ENCODE results near the gene KCNQ2. TPM values are rescaled to one million over a fixed set of nuclear protein-coding genes. Genes with fewer than 3 reads are reported as not detected.

KCNQ2 gene
- total and polyA plus RNA-seq, 2 experiments from 2014 or later: 68.5 to 92.4 TPM

DNA sequence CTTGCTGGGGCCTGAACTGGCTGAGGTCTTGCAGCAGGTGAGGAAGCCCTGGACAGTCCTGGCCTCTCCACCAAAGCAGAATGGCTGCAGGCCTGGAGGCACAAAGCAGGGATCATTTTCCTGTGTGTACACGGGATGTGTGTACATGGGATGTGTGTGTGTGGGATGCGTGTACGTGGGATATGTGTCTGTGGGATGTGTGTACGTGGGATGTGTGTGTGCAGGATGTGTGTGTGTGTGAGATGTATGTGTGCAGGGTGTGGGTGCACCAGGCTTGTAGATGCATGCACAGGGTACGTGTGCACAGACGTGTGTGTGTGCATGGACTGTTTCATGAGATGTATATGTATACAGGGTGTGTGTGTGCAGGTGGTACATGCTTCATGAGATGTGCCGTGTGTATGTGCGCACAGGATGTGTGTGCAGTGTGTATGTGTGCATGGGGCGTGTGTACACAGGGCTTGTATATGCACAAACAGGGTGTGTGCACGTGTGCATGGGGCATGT lies 103.4 kb downstream of the KCNQ2 start:
- Histone ChIP-seq H3F3A (replicated peaks; ENCODE audit: low read depth) (no peaks in the 10 kb centered on the region), H3K27me3 (ENCODE audit: insufficient read depth) (no peaks in the 10 kb centered on the region), H3K27ac (ENCODE audit: low read depth) (no peak overlapping the region), H3K36me3 (ENCODE audit: insufficient read depth) (no peaks in the 10 kb centered on the region), H4K20me1 (replicated peaks; ENCODE audit: insufficient read depth) (no peaks in the 10 kb centered on the region), H2AFZ (no peak overlapping the region), H3K79me2 (replicated peaks; ENCODE audit: insufficient read depth) (no peaks in the 10 kb centered on the region), H3K4me1 (ENCODE audit: insufficient read depth) (no peaks in the 10 kb centered on the region), H3K4me3 (no peak overlapping the region), H3K4me2 (no peak overlapping the region), H3K9me2 (ENCODE audit: insufficient read depth) (no peaks in the 10 kb centered on the region)
- ATAC-seq (no peak), DNase-seq (ENCODE audit: low spot score) (no peak)
- no peaks in the 10 kb centered on the region for H3K9me3 Mint-ChIP-seq
- TF ChIP-seq POLR2AphosphoS5 (IDR thresholded peaks at IDR 0.05; ENCODE audit: low read depth) (no peak), ZNF331 (CRISPR knock-in tag; IDR thresholded peaks at IDR 0.05; ENCODE audit: low read depth) (no peak), CREB1 (CRISPR knock-in tag; IDR thresholded peaks at IDR 0.05; ENCODE audit: low read depth) (no peak), ZNF114 (CRISPR knock-in tag; IDR thresholded peaks at IDR 0.05) (no peak)
- TF ChIP-seq, protein P1, sequence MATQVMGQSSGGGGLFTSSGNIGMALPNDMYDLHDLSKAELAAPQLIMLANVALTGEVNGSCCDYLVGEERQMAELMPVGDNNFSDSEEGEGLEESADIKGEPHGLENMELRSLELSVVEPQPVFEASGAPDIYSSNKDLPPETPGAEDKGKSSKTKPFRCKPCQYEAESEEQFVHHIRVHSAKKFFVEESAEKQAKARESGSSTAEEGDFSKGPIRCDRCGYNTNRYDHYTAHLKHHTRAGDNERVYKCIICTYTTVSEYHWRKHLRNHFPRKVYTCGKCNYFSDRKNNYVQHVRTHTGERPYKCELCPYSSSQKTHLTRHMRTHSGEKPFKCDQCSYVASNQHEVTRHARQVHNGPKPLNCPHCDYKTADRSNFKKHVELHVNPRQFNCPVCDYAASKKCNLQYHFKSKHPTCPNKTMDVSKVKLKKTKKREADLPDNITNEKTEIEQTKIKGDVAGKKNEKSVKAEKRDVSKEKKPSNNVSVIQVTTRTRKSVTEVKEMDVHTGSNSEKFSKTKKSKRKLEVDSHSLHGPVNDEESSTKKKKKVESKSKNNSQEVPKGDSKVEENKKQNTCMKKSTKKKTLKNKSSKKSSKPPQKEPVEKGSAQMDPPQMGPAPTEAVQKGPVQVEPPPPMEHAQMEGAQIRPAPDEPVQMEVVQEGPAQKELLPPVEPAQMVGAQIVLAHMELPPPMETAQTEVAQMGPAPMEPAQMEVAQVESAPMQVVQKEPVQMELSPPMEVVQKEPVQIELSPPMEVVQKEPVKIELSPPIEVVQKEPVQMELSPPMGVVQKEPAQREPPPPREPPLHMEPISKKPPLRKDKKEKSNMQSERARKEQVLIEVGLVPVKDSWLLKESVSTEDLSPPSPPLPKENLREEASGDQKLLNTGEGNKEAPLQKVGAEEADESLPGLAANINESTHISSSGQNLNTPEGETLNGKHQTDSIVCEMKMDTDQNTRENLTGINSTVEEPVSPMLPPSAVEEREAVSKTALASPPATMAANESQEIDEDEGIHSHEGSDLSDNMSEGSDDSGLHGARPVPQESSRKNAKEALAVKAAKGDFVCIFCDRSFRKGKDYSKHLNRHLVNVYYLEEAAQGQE (IDR thresholded peaks at IDR 0.05; ENCODE audit: unreplicated experiment): no peak
- TF ChIP-seq, protein P2, sequence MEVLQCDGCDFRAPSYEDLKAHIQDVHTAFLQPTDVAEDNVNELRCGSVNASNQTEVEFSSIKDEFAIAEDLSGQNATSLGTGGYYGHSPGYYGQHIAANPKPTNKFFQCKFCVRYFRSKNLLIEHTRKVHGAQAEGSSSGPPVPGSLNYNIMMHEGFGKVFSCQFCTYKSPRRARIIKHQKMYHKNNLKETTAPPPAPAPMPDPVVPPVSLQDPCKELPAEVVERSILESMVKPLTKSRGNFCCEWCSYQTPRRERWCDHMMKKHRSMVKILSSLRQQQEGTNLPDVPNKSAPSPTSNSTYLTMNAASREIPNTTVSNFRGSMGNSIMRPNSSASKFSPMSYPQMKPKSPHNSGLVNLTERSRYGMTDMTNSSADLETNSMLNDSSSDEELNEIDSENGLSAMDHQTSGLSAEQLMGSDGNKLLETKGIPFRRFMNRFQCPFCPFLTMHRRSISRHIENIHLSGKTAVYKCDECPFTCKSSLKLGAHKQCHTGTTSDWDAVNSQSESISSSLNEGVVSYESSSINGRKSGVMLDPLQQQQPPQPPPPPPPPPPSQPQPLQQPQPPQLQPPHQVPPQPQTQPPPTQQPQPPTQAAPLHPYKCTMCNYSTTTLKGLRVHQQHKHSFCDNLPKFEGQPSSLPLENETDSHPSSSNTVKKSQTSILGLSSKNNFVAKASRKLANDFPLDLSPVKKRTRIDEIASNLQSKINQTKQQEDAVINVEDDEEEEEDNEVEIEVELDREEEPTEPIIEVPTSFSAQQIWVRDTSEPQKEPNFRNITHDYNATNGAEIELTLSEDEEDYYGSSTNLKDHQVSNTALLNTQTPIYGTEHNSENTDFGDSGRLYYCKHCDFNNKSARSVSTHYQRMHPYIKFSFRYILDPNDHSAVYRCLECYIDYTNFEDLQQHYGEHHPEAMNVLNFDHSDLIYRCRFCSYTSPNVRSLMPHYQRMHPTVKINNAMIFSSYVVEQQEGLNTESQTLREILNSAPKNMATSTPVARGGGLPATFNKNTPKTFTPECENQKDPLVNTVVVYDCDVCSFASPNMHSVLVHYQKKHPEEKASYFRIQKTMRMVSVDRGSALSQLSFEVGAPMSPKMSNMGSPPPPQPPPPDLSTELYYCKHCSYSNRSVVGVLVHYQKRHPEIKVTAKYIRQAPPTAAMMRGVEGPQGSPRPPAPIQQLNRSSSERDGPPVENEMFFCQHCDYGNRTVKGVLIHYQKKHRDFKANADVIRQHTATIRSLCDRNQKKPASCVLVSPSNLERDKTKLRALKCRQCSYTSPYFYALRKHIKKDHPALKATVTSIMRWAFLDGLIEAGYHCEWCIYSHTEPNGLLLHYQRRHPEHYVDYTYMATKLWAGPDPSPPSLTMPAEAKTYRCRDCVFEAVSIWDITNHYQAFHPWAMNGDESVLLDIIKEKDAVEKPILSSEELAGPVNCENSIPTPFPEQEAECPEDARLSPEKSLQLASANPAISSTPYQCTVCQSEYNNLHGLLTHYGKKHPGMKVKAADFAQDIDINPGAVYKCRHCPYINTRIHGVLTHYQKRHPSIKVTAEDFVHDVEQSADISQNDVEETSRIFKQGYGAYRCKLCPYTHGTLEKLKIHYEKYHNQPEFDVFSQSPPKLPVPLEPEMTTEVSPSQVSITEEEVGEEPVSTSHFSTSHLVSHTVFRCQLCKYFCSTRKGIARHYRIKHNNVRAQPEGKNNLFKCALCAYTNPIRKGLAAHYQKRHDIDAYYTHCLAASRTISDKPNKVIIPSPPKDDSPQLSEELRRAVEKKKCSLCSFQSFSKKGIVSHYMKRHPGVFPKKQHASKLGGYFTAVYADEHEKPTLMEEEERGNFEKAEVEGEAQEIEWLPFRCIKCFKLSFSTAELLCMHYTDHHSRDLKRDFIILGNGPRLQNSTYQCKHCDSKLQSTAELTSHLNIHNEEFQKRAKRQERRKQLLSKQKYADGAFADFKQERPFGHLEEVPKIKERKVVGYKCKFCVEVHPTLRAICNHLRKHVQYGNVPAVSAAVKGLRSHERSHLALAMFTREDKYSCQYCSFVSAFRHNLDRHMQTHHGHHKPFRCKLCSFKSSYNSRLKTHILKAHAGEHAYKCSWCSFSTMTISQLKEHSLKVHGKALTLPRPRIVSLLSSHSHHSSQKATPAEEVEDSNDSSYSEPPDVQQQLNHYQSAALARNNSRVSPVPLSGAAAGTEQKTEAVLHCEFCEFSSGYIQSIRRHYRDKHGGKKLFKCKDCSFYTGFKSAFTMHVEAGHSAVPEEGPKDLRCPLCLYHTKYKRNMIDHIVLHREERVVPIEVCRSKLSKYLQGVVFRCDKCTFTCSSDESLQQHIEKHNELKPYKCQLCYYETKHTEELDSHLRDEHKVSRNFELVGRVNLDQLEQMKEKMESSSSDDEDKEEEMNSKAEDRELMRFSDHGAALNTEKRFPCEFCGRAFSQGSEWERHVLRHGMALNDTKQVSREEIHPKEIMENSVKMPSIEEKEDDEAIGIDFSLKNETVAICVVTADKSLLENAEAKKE (CRISPR knock-in tag; IDR thresholded peaks at IDR 0.05): no peak
- H3K4me1 Mint-ChIP-seq: peaks cover 13% of the 10 kb centered on the region
- H3K27ac Mint-ChIP-seq: no peak overlapping the region
- H3K36me3 Mint-ChIP-seq (ENCODE audit: low read depth): no peaks in the 10 kb centered on the region
- H3K27me3 Mint-ChIP-seq (ENCODE audit: insufficient read depth, low read depth, poor library complexity): peaks cover 8% of the 10 kb centered on the region
- H3K4me3 Mint-ChIP-seq: no peak overlapping the region

Measured in GM23338 (cell line).